K562 (cell line): Measurements from ENCODE around the gene LGI4. TPM values are rescaled to one million over a fixed set of nuclear protein-coding genes. Genes with fewer than 3 reads are reported as not detected.

Experiments
- ATAC-seq: fragments of 200-7000 bp; cut with Tn5 transposase; 3 replicates; pipeline ENCODE4 v1.9.1; 2020; ENCODE audit warnings: moderate library complexity
- BruUV-seq: library from RNA; stranded (reverse); fragments of 400-500 nt; replicated peaks from 2 replicates; lab custom pipeline; 2021; lab: Mats Ljungman, UMichigan
- CTCF ChIA-PET: fragments of 300-600 bp; formaldehyde crosslinking; extraction: SDS; loops from one replicate; lab custom pipeline; 2021; ENCODE audit warnings: low intra/inter-chr PET ratio; lab: Yijun Ruan, JAX
- POLR2A ChIA-PET: fragments of 300-600, 350-650 bp; sonication (Branson Sonifier 250); formaldehyde crosslinking; extraction: SDS; loops from one replicate; lab custom pipeline; 2021; ENCODE audit warnings: antibody characterized with exemption, inconsistent platforms; lab: Yijun Ruan, JAX
- DNase-seq, 4 experiments: peaks; one replicate each; pipeline versions ENCODE4 v3.0.0 to v3.0.0-alpha.2; 2011 to 2018; ENCODE audit warnings: low spot score in 3 of 4, mixed read lengths in 3 of 4; ENCODE audit errors: extremely low read depth in 1 of 4
- FAIRE-seq: peaks from 2 replicates; lab custom pipeline; 2011; peaks lifted over from hg19 to GRCh38; lab: Jason Lieb, UNC
- H2AFZ ChIP-seq: 2 replicates; pipeline ENCODE4 v1.6.0; 2011; ENCODE audit warnings: low read depth, low read length, control low read depth, inconsistent platforms
- H3K27ac ChIP-seq: fragments of 200-600 bp; 3 replicates; pipeline ENCODE4 v1.8.0; 2011; ENCODE audit warnings: low read depth, mild to moderate bottlenecking, control low read depth, inconsistent platforms, low read length, moderate library complexity, mixed read lengths; ENCODE audit errors: extremely low read depth
- H3K27me3 ChIP-seq, 2 experiments: fragments of 300-600 bp in 1 of 2; 2 replicates in 1 of 2; 3 replicates in 1 of 2; pipeline versions ENCODE4 v1.6.0 to v1.8.0; 2011; ENCODE audit warnings: inconsistent platforms in 2 of 2, low read length in 2 of 2, mild to moderate bottlenecking in 1 of 2, mixed read lengths in 1 of 2, moderate library complexity in 1 of 2; ENCODE audit not compliant: control insufficient read depth in 2 of 2, insufficient read depth in 2 of 2
- H3K36me3 ChIP-seq: fragments of 300-600 bp; 3 replicates; pipeline ENCODE4 v1.8.0; 2011; ENCODE audit warnings: mild to moderate bottlenecking, low read length, inconsistent platforms; ENCODE audit not compliant: control insufficient read depth, insufficient read depth
- H3K4me1 ChIP-seq, 2 experiments: fragments of 200-600 bp in 1 of 2; replicated peaks in 1 of 2; 2 replicates in 1 of 2; 3 replicates in 1 of 2; pipeline versions ENCODE4 v1.5.1 to v1.8.0; 2011; ENCODE audit warnings: inconsistent platforms in 2 of 2, low read length in 2 of 2, mild to moderate bottlenecking in 1 of 2, mixed read lengths in 1 of 2, moderate library complexity in 1 of 2; ENCODE audit not compliant: control insufficient read depth in 2 of 2, insufficient read depth in 2 of 2
- H3K4me2 ChIP-seq: 2 replicates; pipeline ENCODE4 v1.6.1; 2011; ENCODE audit warnings: low read length, control low read depth, inconsistent platforms, mixed read lengths; ENCODE audit not compliant: insufficient read depth
- H3K4me3 ChIP-seq: fragments of 200-600 bp; sonication (generic), shearing (Covaris generic); 2 replicates; pipeline ENCODE4 v1.5.1; 2016; ENCODE audit warnings: control low read depth, inconsistent platforms
- H3K79me2 ChIP-seq: fragments of 200-600 bp; 3 replicates; pipeline ENCODE4 v1.8.0; 2011; ENCODE audit warnings: low read length, inconsistent platforms; ENCODE audit not compliant: control insufficient read depth, insufficient read depth
- H3K9ac ChIP-seq, 2 experiments: 2 replicates each; pipeline versions ENCODE4 v1.6.0 to v1.6.1; 2011; ENCODE audit warnings: low read depth in 2 of 2, low read length in 2 of 2, control low read depth in 1 of 2, inconsistent platforms in 1 of 2, mild to moderate bottlenecking in 1 of 2, mixed read lengths in 1 of 2; ENCODE audit not compliant: insufficient read depth in 1 of 2
- H3K9me1 ChIP-seq: one replicate; pipeline ENCODE4 v1.6.0; 2011; ENCODE audit warnings: inconsistent platforms, mild to moderate bottlenecking, low read length, moderate library complexity; ENCODE audit not compliant: control insufficient read depth, insufficient read depth
- H3K9me3 ChIP-seq: replicated peaks from 2 replicates; pipeline ENCODE4 v1.5.1; 2011; ENCODE audit warnings: low read depth, low read length, inconsistent platforms; ENCODE audit not compliant: control insufficient read depth, insufficient read depth
- H4K20me1 ChIP-seq: replicated peaks from 2 replicates; pipeline ENCODE4 v1.6.1; 2011; ENCODE audit warnings: low read length, inconsistent platforms, mixed read lengths; ENCODE audit not compliant: control insufficient read depth, insufficient read depth
- CC2D1A ChIP-seq: fragments of 450-650 bp; IDR thresholded peaks from 2 replicates; pipeline ENCODE4 v1.6.1; 2017; ENCODE audit warnings: mild to moderate bottlenecking
- GTF2E2 ChIP-seq: fragments of 200-800 bp; sonication (Bioruptor generic); IDR thresholded peaks from 2 replicates; pipeline ENCODE4 v1.6.1; 2016; ENCODE audit warnings: missing genetic modification characterization, missing compliant biosample characterization
- HDAC6 ChIP-seq: IDR thresholded peaks from 2 replicates; pipeline ENCODE4 v1.6.1; 2012; ENCODE audit warnings: low read depth, mild to moderate bottlenecking, control low read depth, inconsistent platforms, low read length, moderate library complexity
- MECOM ChIP-seq: fragments of 250-450 bp; sonication (Bioruptor Pico); IDR thresholded peaks from 2 replicates; pipeline ENCODE4 v1.8.0; 2022; ENCODE audit warnings: inconsistent platforms
- NFYB ChIP-seq: IDR thresholded peaks from 2 replicates; pipeline ENCODE4 v1.6.1; 2011; ENCODE audit warnings: mild to moderate bottlenecking, moderate library complexity; ENCODE audit not compliant: insufficient read length; ENCODE audit errors: extremely low read depth
- POLR2A ChIP-seq: fragments of 450-650 bp; conservative IDR thresholded peaks from 2 replicates; pipeline ENCODE4 v1.6.1; 2016
- RB1 ChIP-seq: fragments of 450-650 bp; IDR thresholded peaks from 2 replicates; pipeline ENCODE4 v1.6.1; 2017; ENCODE audit warnings: low read depth, mild to moderate bottlenecking
- WGBS: fragments of 100-300 bp; shearing (Covaris generic); methylation state at CpG from one replicate; pipeline ENCODE4 v1.1.6; 2016; ENCODE audit warnings: low coverage, mixed read lengths; ENCODE audit not compliant: insufficient coverage; ENCODE audit errors: missing lambda C conversion rate; 5-methylcytosine and 5-hydroxymethylcytosine counted together
- in situ Hi-C: fragments of 300-500 bp; cut with MboI; formaldehyde crosslinking; loops from 4 replicates; pipeline ENCODE4 v1.15.0; 2018; ENCODE audit warnings: inconsistent platforms, mixed read lengths
- intact Hi-C: fragments of 100-400 bp; cut with micrococcal nuclease; formaldehyde crosslinking; loops from 2 replicates; pipeline ENCODE4 v1.14.2; 2022
- polyA plus RNA-seq, 8 experiments: library from polyadenylated mRNA; depleted of rRNA in 4 of 8; stranded (reverse) in 5 of 8; unstranded in 3 of 8; fragments of >200 nt; fragmentation: Nextera tagmentation in 2 of 8; fragmentation: Illumina TruSeq in 1 of 8; extraction: Ambion mirVana in 2 of 8; extraction: Trizol in 1 of 8; gene quantifications; 2 replicates each; pipeline versions ENCODE4 v1.2.1 to v1.2.3, GENCODE V29; 2011 to 2014; ENCODE audit warnings: inconsistent platforms in 1 of 8, missing spikeins in 1 of 8
- total RNA-seq, 7 experiments: library from RNA; depleted of rRNA in 6 of 7; stranded (reverse); fragments of >200 nt in 6 of 7; fragmentation: Illumina TruSeq in 2 of 7; extraction: Trizol in 2 of 7; gene quantifications; 2 replicates each; pipeline versions ENCODE4 v1.2.1 to v1.2.3, GENCODE V29; 2011 to 2021; ENCODE audit warnings: low replicate concordance in 1 of 7
- TF ChIP-seq, protein P1 (sequence below): fragments of 250-450 bp; sonication (Bioruptor Pico); IDR thresholded peaks from 2 replicates; pipeline ENCODE4 v1.5.0; 2021; ENCODE audit warnings: mild to moderate bottlenecking, borderline replicate concordance
- TF ChIP-seq, protein P2 (sequence below), 2 experiments: fragments of 450-650 bp; formaldehyde crosslinking in 1 of 2; IDR thresholded peaks; 2 replicates each; pipeline versions ENCODE4 v1.4.0 to v1.6.1; 2014 to 2020; ENCODE audit warnings: mild to moderate bottlenecking in 2 of 2, borderline replicate concordance in 1 of 2, low read depth in 1 of 2
- TF ChIP-seq, protein P3 (sequence below): sonication (generic); formaldehyde crosslinking; IDR thresholded peaks from 2 replicates; pipeline ENCODE4 v1.5.0; 2020; ENCODE audit warnings: missing genetic modification reagents

The LGI4 gene
- total and polyA plus RNA-seq, 9 of the 15 experiments (the other 6 are each of a cell fraction or from before 2014, with no cell fraction given), result 0.14 to 0.30 (median 0.24) TPM; not detected in 4

DNA sequence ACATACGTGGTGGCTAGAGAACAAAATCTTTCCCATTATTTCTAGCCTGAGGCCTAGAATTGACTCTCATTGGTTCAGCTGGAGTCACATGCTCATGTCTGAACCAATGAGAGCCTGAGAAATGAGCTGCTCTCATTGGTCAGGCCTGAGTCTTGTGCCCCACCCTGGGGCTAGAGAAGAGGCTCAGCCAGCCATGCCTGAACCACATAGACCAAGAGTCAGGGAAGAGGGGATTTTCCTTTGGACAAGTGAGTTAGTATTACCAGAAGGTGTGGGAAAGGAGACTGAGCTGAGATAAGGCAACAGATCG, 26.5 kb upstream of the LGI4 start:
- Histone ChIP-seq H3K36me3 (peaks cover 100% of the 10 kb centered on the region), H3K27me3 (no peaks in the 10 kb centered on the region; a peak in 1 of 5 replicates), H3K4me2 (no peak overlapping the region), H3K79me2 (peaks cover 56% of the 10 kb centered on the region), H3K9me1 (no peaks in the 10 kb centered on the region), H3K27ac (peak overlapping the region; percentile 14; the same call in 1 of the 3 replicates), H4K20me1 (no peaks in the 10 kb centered on the region), H3K9ac (no peak overlapping the region; a peak in 1 of 4 replicates), H2AFZ (no peak overlapping the region), H3K9me3 (no peaks in the 10 kb centered on the region), H3K4me1 (peaks cover 41 to 49% of the 10 kb centered on the region in 2 experiments), H3K4me3 (no peak overlapping the region)
- POLR2A ChIA-PET, result interaction anchor here (0.6 to 1.2 kb wide), 6 partner anchors 8 to 299 kb away, joined by 3 to 4 read pairs (median 3); no protein-coding TSS in a partner anchor
- in situ Hi-C loops, result no loop called here
- TSS peak; percentile 0 for BruUV-seq
- 30% methylated on average over 2 of the region's 2 CpGs for WGBS
- peak; percentile 93 for ATAC-seq
- CTCF ChIA-PET, result no interaction called here
- peak; percentile 76 to 90 (median 85) for DNase-seq
- FAIRE-seq, result peak; percentile 90
- intact Hi-C loops, result no loop called here
- TF ChIP-seq, protein P1, sequence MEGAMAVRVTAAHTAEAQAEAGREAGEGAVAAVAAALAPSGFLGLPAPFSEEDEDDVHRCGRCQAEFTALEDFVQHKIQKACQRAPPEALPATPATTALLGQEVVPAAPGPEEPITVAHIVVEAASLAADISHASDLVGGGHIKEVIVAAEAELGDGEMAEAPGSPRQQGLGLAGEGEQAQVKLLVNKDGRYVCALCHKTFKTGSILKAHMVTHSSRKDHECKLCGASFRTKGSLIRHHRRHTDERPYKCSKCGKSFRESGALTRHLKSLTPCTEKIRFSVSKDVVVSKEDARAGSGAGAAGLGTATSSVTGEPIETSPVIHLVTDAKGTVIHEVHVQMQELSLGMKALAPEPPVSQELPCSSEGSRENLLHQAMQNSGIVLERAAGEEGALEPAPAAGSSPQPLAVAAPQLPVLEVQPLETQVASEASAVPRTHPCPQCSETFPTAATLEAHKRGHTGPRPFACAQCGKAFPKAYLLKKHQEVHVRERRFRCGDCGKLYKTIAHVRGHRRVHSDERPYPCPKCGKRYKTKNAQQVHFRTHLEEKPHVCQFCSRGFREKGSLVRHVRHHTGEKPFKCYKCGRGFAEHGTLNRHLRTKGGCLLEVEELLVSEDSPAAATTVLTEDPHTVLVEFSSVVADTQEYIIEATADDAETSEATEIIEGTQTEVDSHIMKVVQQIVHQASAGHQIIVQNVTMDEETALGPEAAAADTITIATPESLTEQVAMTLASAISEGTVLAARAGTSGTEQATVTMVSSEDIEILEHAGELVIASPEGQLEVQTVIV (CRISPR knock-in tag), result no peak
- TF ChIP-seq POLR2A, result 0 out of 2 replicates have a peak, but pooled peaks have one; percentile 44
- no peak for TF ChIP-seq MECOM (CRISPR knock-in tag)
- peak; percentile 74 for TF ChIP-seq NFYB
- TF ChIP-seq GTF2E2 (tag), result no peak
- TF ChIP-seq, protein P2, sequence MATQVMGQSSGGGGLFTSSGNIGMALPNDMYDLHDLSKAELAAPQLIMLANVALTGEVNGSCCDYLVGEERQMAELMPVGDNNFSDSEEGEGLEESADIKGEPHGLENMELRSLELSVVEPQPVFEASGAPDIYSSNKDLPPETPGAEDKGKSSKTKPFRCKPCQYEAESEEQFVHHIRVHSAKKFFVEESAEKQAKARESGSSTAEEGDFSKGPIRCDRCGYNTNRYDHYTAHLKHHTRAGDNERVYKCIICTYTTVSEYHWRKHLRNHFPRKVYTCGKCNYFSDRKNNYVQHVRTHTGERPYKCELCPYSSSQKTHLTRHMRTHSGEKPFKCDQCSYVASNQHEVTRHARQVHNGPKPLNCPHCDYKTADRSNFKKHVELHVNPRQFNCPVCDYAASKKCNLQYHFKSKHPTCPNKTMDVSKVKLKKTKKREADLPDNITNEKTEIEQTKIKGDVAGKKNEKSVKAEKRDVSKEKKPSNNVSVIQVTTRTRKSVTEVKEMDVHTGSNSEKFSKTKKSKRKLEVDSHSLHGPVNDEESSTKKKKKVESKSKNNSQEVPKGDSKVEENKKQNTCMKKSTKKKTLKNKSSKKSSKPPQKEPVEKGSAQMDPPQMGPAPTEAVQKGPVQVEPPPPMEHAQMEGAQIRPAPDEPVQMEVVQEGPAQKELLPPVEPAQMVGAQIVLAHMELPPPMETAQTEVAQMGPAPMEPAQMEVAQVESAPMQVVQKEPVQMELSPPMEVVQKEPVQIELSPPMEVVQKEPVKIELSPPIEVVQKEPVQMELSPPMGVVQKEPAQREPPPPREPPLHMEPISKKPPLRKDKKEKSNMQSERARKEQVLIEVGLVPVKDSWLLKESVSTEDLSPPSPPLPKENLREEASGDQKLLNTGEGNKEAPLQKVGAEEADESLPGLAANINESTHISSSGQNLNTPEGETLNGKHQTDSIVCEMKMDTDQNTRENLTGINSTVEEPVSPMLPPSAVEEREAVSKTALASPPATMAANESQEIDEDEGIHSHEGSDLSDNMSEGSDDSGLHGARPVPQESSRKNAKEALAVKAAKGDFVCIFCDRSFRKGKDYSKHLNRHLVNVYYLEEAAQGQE (IDR thresholded peaks at IDR 0.05; ENCODE audit: borderline replicate concordance), result peak; percentile 35; the same call in 1 of the 2 replicates
- TF ChIP-seq, protein P2 (CRISPR knock-in tag; IDR thresholded peaks at IDR 0.05; ENCODE audit: low read depth), result no peak
- 0 out of 2 replicates have a peak, but pooled peaks have one; percentile 55 for TF ChIP-seq CC2D1A
- TF ChIP-seq HDAC6, result no peak
- TF ChIP-seq, protein P3, sequence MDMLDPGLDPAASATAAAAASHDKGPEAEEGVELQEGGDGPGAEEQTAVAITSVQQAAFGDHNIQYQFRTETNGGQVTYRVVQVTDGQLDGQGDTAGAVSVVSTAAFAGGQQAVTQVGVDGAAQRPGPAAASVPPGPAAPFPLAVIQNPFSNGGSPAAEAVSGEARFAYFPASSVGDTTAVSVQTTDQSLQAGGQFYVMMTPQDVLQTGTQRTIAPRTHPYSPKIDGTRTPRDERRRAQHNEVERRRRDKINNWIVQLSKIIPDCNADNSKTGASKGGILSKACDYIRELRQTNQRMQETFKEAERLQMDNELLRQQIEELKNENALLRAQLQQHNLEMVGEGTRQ (CRISPR knock-in tag), result peak; percentile 92
- TF ChIP-seq RB1, result no peak
